GM21619 (cell line): ENCODE measurements around the gene DYNC1H1.

Experiments
- ATAC-seq: cut with Tn5 transposase; IDR thresholded peaks from one replicate; pipeline ENCODE4 v1.9.1; 2021; ENCODE audit not compliant: unreplicated experiment

Gene DYNC1H1

DNA sequence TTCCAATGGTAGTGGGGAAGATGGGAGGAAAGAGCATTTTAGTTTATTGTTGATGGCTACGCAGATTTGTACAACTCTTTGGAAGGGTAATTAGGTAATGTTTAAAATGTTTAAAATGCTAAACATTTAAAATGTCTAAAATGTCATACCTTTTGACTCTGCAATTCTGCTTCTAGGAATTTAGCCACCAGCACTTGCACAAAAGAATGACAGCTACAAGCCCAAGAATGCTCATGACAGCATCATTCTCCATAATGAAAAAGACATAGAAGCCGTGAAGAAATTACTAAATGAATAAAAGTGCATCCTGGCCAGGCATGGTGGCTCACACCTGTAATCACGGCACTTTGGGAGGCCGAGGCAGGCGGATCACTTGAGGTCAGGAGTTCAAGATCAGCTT, 19.9 kb upstream of the DYNC1H1 start:
- no peak for ATAC-seq

- ATAC-seq, result no peak
Observed at GRCh38 chr14:101945171-101945570, 19.2 kb upstream of the DYNC1H1 start.

DNA sequence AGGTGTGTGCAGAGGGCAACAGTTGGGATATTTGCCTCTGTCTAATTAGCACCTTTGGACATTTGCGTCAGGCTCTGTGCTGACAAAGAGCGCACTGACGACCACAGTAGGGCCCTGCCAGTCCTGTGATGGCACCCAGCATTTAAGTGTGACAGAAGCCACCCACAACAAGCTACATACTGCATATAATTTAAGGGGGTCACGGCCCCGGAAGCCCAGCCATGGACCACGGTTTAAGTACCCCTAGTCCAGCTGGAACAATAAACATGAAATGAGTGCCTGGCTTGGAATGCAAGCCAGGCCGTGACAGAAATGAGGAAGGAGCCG, 16.8 kb upstream of the DYNC1H1 start:
- no peak for ATAC-seq

GRCh38 chr14:101947904-101948665, 16.3 kb upstream of the DYNC1H1 start:
- peak; percentile 96 for ATAC-seq

GRCh38 chr14:101948666-101949216, 15.6 kb upstream of the DYNC1H1 start:
- ATAC-seq, result no peak

DNA sequence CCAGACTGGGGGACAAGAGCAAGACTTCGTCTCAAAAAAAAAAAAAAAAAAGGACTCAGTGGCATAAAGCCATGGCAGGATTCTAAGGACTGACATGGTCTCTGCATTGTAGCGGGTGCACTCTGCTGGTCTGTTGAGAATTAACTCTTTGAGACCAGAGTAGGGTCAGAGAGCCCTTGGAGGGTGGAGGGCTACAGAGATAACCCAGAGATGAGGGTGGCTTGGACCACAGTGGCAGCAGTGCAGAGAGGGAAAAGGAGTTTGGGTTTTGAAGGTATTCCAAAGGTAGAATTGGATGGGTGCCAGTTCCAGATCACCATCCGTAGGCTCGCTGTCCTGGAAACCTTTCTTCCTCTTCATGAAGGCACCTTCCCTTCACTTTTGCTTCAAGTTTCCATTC, 14.3 kb upstream of the DYNC1H1 start:
- ATAC-seq, result no peak

GRCh38 chr14:101950516-101951215, 13.7 kb upstream of the DYNC1H1 start:
- ATAC-seq, result no peak

GRCh38 chr14:101953151-101953550, 11.2 kb upstream of the DYNC1H1 start:
- no peak for ATAC-seq

DNA sequence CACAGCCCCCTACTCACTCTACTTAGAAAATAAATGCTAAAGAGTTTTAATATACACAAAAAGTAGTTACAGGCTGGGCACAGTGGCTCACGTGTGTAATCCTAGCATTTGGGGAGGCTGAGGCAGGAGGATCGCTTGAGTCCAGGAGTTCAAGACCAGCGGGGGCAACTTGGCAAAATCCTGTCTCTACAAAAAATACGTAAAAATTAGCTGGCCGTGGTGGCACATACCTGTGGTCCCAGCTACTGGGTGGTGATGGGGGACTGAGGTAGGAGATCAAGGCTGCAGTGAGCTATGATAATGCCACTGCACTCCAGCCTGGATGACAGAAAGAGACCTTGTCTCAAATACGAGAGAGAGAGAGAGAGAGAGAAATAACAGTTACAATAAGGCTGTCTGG, 9.9 kb upstream of the DYNC1H1 start:
- no peak for ATAC-seq

DNA sequence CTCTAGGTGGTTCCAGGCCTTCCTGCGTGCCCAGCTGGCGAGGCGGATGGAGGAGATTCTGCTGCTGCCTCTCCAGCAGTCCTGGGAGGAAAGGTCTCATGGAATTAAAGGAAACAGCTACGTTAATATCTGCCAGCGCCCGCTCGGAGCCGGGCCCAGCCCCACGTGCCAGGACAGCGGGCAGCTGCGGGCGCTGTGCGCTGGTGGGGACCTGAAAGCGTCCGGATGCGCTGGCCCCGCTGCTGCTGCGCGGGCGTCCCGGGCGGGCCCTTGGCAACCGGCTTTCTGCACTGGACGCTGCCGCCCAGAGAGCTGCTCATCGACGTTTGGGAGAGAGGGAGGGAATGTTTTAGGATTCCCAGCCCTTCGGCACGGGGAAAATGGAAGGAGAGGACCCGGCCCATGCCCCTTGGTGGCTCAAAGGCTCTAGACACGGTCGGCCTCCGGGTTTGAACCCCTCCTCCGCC, 8.6 kb upstream of the DYNC1H1 start:
- no peak for ATAC-seq

DNA sequence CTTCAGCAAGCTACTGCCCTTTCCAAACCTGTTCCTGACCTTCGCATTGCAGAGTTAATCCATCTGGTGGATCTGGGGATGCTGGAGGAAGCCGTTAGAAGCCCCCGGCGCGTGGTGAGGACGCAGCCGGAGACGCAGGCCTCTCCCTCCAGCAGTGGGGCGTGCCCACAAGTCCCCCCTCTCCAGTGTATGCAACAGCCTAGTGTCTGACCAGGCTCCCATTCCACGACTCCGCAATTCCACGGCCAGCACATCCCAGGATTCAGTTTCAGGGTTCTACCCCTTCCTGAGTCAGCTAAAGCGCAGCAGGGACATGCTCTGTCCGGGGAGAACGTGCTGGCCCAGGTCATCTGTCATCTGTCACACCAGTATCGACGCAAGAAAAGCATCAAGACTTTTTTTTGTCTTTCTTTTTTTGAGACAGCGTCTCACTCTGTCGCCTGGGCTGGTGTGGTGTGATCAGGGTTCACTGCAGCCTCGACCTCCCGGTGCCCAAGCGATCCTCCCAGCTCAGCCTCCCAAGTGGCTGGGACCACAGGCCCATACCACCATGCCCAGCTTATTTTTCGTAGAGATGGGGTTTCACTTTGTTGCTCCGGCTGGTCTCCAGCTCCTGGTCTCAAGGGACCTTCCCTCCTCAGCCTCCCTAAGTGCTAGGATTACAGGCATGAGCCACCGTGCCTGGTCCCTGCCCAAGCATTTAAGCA, 8.0 kb upstream of the DYNC1H1 start:
- no peak for ATAC-seq

GRCh38 chr14:101957406-101958234, 6.8 kb upstream of the DYNC1H1 start:
- no peak for ATAC-seq

- ATAC-seq, result no peak
Observed at GRCh38 chr14:101958418-101959180, 5.8 kb upstream of the DYNC1H1 start.

DNA sequence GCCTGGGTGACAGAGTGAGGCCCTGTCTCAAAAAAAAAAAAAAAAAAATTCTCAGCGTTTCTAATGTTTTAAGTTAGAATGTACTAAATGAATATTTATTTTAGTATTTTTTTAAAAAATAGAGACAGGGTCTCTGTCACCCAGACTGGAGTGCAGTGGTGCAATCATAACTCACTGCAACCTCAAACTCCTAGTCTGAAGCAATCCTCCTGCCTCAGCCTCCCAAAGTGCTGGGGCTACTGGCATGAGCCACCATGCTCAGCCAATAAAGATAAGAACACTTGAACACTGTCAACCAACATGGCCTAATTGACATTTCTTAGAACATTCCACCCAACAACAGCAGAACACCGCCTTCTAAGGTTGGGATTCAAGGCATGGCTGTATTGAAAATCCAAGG, 5.1 kb upstream of the DYNC1H1 start:
- ATAC-seq, result no peak

DNA sequence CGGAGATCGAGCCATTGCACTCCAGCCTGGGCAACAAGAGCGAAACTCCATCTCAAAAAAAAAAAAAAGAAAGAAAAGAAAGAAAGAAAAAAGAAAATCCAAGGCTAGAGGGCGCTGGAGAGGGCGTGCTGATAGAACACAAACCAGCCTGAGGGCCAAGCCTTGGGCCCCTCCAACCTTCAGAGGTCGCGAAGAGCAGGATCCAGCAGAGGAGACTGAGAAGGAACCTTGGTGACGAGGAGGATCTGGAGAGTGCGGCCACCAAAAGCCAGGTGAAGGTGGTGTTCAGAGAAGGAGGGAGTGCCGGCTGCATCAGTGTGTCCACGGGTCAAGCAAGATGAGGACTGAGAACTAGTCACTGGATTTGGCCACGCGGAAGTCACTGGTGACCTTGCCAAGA, 4.1 kb upstream of the DYNC1H1 start:
- no peak for ATAC-seq

GRCh38 chr14:101961011-101961721, 3.2 kb upstream of the DYNC1H1 start:
- ATAC-seq, result no peak

DNA sequence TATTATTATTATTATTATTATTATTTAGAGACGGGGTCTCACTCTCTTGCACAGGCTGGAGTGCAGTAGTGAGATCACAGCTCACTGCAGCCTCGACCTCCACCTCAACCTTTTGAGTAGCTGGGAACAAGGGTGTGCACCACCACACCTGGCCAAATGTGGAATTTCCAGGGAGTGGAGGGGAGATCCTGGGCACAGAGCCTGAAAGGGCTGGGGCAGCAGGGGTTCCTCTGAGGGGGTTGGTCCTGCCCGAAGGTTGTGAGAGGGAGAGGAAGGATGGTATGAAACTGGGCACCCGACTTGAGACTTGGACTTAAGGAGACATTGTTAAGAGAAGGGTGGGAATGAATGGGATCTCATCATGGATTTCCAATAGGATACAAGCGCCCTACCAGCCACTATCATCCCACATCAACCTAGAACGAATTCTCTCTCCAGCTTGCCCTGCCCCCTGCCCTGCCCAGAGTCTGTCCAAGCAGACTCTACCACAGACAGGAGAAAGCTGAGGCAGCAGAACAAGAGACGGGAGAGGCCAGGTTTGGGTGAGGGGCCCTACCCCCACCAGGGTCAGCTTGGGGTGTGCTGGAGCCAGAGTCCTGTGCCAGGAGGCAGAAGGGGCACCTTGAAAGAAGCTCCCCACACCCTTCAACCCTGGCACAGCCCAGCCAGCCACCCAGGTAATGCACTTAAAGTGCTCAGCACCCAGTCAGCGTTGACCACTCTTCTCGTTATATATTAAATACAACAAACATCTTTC, 2.4 kb upstream of the DYNC1H1 start:
- no peak for ATAC-seq

DNA sequence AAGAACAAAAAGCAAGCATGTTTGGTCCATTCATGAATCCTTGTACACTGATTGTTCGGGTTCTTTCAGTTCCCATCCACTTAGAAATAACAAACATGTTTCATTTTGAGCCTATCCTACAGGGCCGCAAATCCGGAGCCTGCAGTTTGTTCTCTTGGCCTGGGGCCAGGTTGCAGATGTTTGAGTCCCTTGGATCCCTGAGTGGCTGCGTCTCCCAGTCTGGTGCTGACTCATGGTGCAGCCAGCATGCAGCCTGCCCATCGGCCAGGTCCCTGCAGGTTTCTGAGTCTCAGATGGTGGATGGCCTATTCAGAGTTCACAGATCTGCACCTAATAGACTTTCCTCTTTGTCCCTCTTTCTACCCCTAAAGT, 1.9 kb upstream of the DYNC1H1 start:
- ATAC-seq, result no peak

DNA sequence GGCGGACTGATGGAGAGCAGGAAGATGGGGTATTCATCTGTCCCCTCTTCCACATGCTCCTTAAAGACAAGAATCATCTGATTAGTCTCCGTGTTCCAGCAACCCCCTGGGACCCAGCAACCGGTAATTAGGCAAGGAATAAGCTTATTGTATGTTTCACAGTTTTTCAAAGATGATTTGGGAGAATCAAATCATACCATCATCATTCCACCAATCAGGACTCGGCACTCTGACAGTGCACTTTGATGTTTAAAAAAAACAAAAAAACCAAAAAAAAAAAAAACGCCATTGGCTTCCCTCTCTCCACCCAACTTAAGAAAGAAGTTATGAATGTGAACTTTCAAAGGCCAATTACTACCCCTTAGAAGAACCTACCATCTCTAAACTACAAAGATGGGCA, 1.3 kb upstream of the DYNC1H1 start:
- ATAC-seq, result no peak
